GM10248 (cell line): ENCODE results near the gene MPEG1.

ENCODE experiments used
- CTCF ChIA-PET: fragments of 300-600 bp; sonication (Branson Sonifier 250); formaldehyde crosslinking; extraction: SDS; loops from one replicate; lab custom pipeline; 2021; ENCODE audit warnings: antibody characterized with exemption; lab: Yijun Ruan, JAX
- POLR2A ChIA-PET: fragments of 350-650 bp; sonication (Branson Sonifier 250); formaldehyde crosslinking; extraction: SDS; loops from one replicate; lab custom pipeline; 2020; ENCODE audit warnings: antibody characterized with exemption; lab: Yijun Ruan, JAX
- DNase-seq: peaks from one replicate; pipeline ENCODE4 v3.0.0; 2012; ENCODE audit errors: extremely low spot score
- TF ChIP-seq, protein P1 (sequence below): IDR thresholded peaks from 2 replicates; pipeline ENCODE4 v1.5.1; 2012; ENCODE audit warnings: mild to moderate bottlenecking, low read depth; ENCODE audit errors: extremely low read depth, missing control alignments, control extremely low read depth

MPEG1 gene

DNA sequence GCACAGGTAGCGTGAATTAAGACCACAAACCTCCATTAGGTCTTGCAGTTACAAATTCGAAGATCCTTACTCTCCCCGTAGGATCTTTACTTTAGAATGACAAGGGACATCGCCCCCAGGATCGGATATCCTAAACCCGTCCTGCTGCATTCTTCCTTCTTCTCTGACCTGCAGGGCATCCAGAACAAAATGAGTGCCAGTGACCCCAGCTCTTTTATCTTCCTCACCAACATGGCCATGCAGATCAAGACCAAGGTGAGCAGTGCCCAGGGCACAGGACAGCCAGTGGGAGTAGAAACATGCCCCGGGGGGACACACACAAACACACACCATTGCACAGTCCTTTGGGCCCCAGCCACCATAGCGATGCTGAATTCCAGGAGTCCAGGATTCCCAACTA is 42.6 kb upstream of the MPEG1 start:
- POLR2A ChIA-PET = no interaction called here
- CTCF ChIA-PET = interaction anchor here (1.6 kb wide), 1 partner anchor 84 kb away, joined by 3 read pairs; no protein-coding TSS in a partner anchor
- TF ChIP-seq, protein P1, sequence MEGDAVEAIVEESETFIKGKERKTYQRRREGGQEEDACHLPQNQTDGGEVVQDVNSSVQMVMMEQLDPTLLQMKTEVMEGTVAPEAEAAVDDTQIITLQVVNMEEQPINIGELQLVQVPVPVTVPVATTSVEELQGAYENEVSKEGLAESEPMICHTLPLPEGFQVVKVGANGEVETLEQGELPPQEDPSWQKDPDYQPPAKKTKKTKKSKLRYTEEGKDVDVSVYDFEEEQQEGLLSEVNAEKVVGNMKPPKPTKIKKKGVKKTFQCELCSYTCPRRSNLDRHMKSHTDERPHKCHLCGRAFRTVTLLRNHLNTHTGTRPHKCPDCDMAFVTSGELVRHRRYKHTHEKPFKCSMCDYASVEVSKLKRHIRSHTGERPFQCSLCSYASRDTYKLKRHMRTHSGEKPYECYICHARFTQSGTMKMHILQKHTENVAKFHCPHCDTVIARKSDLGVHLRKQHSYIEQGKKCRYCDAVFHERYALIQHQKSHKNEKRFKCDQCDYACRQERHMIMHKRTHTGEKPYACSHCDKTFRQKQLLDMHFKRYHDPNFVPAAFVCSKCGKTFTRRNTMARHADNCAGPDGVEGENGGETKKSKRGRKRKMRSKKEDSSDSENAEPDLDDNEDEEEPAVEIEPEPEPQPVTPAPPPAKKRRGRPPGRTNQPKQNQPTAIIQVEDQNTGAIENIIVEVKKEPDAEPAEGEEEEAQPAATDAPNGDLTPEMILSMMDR = no peak
- DNase-seq = no peak

DNA sequence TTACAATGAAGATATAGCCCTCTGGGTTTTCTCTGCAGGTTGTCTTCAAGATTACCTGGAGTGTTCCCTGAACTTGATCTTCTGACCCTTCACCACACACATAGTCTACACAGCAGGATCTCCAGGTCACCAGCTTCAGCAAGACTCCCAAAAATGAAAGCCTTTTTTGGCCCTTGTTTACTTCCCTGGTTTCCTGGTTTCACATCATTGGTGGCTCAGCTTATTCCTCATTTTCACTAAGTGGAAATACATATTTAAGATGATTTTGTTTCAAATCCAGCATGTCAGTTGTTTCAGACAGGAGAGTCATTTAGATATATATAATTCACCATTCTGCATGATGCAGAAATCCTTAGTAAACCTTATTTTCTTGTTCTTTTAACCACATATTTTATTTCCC is 41.6 kb upstream of the MPEG1 start:
- ChIA-PET CTCF (interaction anchor here (1.6 kb wide), 1 partner anchor 83 kb away, joined by 3 read pairs; no protein-coding TSS in a partner anchor), POLR2A (no interaction called here)
- TF ChIP-seq, protein P1 = no peak
- no peak for DNase-seq

DNA sequence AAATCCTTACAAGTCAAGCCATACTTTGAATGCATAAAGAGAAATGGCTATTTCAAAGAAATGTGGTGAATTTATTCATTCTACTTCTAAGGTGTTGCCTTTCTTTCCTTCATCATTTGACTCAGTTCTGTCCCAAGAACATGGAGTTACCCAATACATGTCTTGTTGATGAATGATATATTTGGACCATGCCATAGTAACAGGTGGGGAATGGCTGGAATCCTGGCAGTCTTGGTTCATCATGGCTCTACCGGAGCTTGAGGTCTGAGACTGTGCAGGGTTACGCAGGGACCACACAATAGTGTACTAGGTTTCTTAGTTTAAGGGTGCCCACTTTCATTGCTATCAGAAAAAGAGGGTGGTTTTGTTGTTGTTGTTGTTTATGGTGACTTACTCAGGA is 40.3 kb upstream of the MPEG1 start:
- ChIA-PET CTCF (interaction anchor here (1.0 to 1.8 kb wide), 2 partner anchors 14 to 40 kb away, joined by 4 to 5 read pairs; no protein-coding TSS in a partner anchor), POLR2A (no interaction called here)
- no peak for DNase-seq
- TF ChIP-seq, protein P1 = no peak

DNA sequence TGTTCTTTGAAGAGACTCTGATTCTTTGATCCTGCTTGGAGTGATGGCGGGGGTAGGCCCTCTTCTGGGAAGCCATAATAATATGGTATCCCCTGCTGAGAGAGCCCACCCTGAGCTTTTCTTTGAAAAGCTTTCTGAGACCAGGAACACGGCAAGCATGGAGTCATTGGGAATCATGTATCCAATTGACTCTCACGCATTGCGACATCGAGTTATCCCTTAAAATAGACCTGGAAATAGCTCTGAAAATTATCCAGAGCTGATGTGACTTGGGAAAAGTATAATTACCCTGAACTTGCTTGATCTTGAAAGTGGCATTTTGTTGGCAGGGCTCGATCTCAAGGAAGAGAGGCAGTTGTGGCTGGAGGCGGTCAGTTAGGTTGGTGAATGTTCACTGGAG is 36.8 kb upstream of the MPEG1 start:
- ChIA-PET CTCF (interaction anchor here (1.5 kb wide), 1 partner anchor 11 kb away, joined by 3 read pairs; no protein-coding TSS in a partner anchor), POLR2A (no interaction called here)
- no peak for DNase-seq
- TF ChIP-seq, protein P1 = no peak

DNA sequence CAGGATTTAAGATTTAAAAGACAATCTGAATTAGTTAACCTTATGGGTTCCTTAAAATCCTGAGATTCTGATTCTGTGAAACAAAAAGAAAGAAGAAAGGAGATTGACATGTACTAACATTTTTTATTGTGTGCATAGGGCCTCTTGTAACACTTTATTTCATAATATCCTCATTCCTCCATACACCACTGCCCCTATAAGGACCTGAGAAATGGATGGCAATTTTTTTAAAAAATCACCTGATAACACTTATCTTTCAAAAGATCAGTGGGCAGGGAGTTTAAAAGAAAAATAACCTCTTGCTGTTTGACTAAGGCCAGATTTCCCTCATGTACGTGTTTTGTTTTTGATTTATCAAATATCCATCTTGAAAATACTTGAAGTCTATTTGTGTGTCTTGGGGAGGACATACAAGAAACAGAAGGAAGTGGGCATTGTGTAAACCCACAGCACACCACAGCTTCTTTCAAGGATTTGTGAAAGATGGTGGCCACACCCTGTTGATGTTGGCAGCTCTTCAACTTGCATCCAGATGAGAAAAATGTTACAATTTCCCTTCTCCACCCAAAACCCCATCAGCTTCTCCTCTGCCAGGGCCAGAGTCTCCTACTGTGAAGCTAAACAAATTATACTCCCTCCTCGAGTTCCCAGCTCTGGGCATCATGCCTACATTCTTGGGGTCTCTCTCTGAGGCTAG is 35.0 kb upstream of the MPEG1 start:
- DNase-seq = no peak
- TF ChIP-seq, protein P1 = no peak
- CTCF ChIA-PET = interaction anchor here (1.6 kb wide), 1 partner anchor 41 kb away, joined by 5 read pairs; no protein-coding TSS in a partner anchor
- POLR2A ChIA-PET = no interaction called here

DNA sequence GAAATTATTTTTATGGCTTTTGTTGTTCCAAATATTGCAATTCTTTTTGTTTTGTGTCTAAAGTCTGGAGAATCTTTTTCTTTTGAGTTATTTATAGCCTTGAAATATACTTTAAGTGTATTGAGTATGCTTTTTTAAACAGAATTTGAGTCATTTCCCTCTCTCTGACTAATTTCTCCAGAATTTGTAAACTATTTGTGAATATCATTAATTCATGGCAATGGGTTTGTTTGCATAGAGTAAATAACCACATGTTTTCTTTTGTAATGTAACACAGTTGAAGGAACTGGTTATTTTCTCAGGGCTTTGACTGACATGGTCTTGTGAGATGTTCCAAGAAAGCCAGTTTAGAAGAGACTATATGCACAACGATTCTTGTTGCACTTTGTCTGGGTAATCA is 30.9 kb upstream of the MPEG1 start:
- ChIA-PET POLR2A (no interaction called here), CTCF (interaction anchor here (1.0 kb wide), 1 partner anchor 9 kb away, joined by 3 read pairs; no protein-coding TSS in a partner anchor)
- no peak for DNase-seq
- TF ChIP-seq, protein P1 = no peak

DNA sequence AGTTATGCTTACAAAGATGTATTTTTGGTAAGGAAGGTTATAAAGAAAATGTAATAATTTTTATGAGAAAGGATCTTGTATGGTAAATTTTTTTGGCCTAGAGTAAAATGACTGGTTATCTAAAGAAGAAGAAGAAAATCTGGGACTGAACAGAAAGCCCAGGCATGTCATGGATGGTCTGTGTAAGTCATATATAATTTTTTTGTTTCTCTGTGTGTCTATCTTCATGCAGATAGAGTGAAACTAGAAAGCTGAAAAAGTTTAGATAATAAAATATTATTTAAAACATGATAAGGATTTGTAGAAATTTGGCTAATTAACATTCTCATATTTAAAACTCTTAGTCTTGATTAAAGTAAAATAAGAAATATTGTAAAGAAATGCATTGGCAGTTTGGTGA is 27.6 kb upstream of the MPEG1 start:
- CTCF ChIA-PET = no interaction called here
- POLR2A ChIA-PET = no interaction called here

More for the DNA sequence above, 27.6 kb upstream of the MPEG1 start:
- TF ChIP-seq, protein P1 = no peak
- DNase-seq = no peak
